Stimulated activated naive CD4-positive, alpha-beta T cell treated with Interleukin-2 at 50 U/mL for 16 hours (primary cell): ENCODE results near the gene PEX7.
A peak's percentile ranks its signal among the peaks of the same experiment; 100 is the strongest.
"Not testable (repeated sequence)": the region's sequence is repeated elsewhere in the genome, so short reads cannot be mapped to it uniquely, and the experiment has no call there.

Experiments
- DNase-seq: peaks from one replicate; lab custom pipeline; 2025; lab: John Stamatoyannopoulos, UW

PEX7 gene, protein sequence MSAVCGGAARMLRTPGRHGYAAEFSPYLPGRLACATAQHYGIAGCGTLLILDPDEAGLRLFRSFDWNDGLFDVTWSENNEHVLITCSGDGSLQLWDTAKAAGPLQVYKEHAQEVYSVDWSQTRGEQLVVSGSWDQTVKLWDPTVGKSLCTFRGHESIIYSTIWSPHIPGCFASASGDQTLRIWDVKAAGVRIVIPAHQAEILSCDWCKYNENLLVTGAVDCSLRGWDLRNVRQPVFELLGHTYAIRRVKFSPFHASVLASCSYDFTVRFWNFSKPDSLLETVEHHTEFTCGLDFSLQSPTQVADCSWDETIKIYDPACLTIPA

DNA sequence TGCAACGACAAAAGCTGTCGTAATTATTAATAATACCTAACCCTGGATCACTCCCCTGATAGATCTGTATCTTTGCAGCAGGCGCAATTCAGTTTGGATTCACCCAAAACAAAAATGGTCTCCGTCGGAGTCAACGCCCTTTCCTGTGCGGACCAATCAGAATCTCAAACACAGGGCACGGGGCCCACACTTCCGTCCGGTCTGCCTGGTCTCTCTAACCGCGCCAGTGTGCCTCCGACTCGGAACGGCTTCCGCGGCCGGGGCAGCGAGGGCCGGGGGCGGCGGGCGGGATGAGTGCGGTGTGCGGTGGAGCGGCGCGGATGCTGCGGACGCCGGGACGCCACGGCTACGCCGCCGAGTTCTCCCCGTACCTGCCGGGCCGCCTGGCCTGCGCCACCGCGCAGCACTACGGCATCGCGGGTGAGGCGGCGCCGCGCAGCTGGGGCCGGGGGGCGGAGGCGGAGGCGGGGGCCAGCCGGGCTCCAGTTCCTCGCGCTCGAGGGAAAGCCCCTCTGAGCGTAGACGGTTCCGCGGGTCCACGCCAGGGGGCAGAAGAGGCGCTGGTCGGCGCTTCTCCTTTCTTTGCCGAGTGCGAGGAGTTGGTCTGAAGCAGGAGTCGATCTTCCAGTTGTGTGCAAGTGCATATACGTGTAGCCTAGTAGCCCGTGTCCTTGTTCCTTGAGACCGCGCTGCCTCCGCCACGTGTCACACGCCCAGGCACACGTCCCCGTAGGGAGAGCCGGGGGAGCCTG lies at the start of gene PEX7:
Gene PEX7 (plus strand): TSS at position 217 of the 752 bp plus-strand sequence. CDS start 74 bp downstream, at position 291.
- peak; percentile 87 for DNase-seq

DNA sequence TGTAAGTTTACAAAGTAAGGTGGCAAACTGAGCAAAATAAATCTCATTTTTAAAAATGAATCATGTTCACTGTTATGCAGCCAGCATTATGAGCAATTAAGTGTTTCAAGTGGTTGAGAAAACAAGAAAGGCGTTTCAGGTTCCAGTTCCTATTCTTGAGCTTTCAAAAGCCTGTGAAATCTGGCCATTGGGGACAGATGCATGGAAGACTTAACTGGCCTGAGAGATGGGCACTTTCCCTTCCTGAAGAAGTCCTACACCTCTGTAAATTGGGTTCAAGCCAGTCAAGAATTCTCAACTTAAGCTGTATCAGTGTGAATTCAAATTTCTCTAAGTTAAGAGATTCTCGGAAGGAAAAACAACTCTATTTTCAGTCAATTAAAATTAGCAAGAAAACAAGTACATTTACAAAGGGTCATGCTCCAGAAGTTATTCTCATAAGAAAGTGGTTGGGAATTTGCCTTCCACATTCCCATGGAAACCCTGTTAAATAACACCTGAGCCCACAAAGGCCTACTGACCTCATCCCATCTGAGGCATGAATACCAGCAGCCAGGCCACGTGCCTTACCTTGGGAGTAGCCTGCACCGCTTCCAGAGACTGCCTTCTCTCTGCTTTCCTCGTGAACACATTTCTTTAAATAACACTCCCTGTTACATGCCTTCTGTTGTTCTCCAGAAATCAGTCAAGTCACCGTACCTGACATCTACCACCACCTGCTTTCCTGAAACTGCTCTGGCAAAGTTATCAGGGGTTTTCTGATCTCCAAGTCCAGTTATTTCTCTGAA lies 49.5 kb upstream of the PEX7 start:
- no peak for DNase-seq

DNA sequence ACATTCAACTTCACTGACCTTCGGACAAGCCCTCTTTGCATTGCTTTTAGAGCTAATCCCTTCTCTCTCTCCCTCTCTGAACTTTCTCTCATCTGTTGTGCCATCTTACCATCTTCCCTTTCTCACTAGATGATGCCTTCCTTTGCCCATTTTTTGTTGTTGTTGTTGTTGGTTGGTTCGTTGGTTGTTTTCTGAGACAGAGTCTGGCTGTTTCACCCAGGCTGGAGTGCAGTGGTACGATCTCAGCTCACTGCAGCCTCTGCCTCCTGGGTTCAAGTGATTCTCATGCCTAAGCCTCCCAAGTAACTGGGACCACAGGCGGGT lies 49.0 kb upstream of the PEX7 start:
- no peak for DNase-seq

DNA sequence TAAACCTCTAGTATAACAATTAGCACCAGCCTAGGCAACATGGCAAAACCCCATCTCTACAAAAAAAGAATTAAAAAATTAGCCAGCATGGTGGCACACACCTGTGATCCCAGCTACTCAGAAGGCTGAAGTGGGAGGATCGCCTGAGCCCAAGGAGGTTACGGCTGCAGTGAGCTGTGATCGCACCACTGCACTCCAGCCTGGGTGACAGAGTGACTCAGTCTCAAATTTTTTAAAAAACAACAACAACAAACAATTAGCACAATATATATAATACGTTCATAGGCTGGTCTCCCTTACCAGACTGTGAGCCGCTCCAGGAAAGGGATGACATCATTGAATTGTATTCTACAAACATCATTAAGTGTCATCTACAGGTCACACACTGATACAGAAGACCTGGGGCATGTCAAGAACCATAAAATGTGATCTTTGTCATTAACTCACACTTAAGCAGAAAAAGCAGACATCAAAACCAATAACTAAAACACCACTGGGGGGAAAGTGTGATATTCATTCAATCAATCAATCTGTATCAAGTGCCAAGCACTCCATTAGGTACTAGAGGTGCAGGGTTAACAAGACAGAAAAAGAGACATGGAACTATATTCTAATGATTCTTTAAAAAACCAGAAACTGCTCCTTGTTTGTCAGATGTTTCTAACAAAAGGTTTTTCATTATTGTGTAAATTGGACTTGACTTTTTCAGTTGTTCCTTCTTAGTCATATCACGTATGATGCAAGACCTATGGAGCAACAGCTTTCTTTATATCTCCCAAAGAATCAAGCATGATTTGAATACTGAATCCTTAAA lies 48.0 kb upstream of the PEX7 start:
- no peak for DNase-seq

DNA sequence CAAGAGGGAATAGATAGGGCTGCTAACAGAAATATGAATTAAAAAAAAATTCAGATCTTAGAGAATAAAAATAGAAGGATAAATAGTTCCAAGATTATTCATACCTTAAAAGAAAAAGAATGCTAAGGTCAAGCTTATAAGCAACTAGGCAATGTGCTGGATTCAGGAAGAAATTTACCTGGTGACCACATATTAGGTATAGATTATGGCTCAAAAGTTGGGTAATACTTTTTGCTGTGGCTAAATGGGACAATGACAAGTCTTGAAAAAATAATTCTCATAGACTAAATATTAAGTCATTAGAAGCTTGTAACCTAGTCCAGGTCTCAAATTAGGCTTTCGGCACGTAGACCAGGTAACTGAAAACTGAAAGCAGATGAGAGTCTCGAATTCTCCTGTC lies 47.3 kb upstream of the PEX7 start:
- DNase-seq, result no peak

DNA sequence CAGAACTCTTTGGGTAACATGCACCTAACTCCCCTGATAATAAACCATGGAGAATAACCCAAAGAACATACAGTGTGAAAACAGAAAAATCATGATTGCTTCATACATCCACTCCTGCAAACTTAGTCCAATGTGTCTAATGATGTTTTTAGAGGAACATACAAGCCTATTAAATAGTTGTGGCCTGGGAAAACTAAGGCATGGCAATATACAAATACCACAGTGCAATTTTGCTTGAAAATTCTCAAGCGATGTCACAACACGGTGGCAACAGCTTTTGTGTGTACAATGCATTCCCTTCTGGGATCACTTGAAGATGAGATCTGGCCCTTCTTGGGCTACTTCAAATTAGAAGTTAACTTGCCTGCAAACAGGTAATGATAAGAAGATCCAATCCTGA lies 46.8 kb upstream of the PEX7 start:
- no peak for DNase-seq

DNA sequence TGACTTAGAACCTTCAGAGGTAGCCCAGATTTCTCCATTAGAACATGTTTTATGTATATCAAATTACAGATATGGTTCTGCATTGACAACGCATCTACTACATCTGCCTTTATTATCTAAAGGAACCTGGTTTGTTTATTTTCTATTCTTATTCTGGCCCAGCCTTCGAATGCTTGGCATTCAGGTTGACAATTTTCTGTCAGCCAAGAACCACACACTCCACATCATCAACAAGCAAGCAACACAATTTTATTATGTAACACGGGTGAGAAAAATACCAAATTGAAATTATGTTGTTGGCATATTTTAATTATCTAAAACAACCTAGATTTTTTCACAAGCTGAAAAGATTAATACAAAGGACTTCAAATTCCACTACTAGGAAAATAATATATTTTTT lies 44.7 kb upstream of the PEX7 start:
- DNase-seq, result no peak

DNA sequence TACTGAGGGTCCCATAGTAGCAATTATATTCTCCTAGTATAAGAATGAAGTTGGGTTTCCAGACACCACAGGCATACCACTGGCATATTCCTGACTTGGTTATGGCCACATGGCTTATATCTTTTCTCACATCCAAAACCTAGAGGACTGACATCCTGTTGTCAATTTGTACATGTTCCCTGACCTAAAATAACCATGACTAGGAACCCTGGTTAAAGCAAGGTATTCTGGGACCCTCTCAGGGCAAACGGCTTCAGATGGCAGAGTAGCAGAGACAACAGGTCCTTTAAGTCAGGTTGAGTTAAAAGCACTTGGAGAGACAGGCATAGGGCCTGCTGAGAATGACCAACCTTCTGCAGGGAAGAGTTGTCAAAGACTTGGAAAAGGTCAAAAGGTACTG lies 42.7 kb upstream of the PEX7 start:
- DNase-seq, result no peak

DNA sequence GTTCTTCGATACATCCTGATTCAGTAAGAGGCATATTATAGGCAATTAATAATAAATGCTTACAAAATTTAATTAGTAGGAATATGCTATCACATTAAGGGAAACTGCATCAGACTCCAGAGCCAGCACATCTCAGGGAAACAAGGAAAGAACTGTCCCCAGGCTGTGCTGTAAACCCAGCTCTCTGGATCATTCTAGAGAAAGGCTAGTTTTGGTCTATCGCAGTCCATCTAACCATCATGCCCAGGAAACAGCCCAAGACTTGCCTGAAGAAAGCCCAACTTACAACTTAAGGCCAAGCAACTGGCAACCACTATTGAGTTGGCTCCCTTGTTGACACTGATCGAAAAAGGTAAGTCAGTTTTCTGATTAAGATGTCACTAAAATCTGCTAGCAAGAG lies 41.4 kb upstream of the PEX7 start:
- DNase-seq, result no peak

DNA sequence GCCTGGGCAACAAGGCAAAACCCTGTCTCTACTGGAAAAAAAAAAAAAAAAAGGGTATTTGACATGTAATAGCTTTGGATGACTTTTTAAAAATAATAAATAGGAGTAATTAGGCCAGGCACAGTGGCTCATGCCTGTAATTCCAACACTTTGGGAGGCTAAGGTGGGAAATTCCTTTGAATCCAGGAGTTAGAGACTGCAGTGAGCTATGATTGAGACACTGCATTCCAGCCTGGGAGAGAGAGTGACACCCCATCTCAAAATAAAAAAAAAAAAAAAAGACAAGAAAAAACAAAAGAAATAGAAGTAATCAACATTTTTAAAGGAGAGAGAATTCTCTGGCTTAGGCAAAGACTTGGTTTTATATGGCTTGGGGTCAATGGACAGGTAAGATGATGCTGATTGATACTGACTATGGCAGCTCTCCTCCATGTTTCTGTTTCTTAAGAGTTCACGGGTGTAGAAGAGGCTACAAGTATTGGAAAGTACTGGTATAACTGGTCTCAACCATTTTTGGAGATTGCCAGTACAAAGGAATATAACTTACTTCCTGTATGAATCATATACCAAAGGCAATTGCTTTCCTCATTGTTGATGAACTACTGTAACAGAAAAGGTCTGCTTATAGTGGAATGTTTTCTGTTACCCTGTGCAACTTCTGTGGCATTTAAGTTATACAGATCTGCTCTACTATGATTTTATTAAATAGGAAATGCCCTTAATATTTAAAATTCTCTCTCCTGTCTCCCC lies 40.2 kb upstream of the PEX7 start:
- DNase-seq, result no peak

DNA sequence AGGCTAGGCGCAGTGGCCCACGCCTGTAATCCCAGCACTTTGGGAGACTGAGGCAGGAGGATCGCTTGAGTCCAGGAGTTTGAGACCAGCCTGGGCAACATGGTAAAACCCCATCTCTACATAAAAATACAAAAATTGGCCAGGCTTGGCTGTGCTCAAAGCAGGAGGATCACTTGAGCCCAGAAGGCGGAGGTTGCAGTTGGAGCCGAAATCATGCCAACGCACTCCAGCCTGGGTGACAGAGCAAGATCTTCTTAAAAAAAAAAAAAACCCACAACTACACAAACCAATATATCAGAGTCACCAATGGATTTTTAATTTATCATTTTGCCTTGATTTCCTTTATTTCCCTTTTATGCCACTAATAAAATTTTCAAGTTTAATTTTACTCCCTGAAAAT lies 39.4 kb upstream of the PEX7 start:
- no peak for DNase-seq

DNA sequence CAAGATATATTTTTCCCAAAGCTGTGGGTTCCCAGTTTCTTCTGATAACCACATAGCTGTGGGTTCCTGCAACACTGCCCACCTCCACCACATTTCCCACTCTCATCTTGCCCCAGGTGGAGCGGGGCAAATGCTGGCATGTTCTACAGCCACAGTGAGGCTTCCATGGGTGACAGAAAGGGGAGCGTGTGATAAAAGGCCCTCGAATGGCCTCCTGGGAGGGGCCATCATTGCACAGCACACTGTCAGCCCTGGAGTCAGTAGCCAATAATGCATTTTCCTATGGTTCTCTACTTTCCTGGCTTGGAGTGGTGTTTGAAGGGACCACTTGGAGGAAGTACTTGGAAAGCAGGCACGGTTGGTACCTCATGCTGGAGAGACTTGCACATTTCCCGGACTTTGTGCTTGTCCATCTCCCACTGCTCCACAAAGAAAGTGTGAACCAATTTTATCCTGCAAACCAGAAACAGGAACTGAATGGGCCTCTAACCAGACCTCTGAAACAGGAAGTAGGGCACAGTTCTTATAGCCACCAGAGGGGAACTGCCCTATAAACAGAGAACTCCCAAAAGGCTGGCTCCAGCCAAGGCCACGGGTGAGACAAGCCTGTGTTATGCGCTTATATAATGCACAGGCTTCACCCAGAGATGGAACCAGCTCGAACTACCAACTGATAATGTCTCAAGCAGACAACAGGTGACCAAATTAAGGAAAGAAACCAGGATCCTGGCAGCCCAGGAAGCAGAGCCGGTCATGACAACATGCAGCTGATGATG lies 38.7 kb upstream of the PEX7 start:
- DNase-seq, result no peak

DNA sequence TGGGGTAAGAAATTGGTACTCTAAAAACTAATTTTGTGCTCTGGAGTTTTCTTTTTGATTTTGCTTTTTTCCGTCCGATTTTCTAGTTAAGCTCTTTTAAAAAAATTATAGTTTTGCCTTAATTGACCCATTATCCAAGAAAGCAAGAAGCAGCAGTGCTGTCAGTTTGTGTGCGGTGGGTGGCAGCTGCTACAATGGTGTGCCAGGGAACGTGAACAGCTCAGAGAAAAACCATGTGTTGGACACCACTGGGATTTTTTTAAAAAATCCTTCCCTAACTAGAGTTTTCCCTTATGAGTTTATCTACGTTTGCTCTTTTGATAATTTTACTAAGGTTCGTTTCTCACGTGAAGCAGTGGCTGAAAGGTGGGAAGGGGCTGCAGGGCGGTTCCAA lies 38.1 kb upstream of the PEX7 start:
- DNase-seq, result no peak

DNA sequence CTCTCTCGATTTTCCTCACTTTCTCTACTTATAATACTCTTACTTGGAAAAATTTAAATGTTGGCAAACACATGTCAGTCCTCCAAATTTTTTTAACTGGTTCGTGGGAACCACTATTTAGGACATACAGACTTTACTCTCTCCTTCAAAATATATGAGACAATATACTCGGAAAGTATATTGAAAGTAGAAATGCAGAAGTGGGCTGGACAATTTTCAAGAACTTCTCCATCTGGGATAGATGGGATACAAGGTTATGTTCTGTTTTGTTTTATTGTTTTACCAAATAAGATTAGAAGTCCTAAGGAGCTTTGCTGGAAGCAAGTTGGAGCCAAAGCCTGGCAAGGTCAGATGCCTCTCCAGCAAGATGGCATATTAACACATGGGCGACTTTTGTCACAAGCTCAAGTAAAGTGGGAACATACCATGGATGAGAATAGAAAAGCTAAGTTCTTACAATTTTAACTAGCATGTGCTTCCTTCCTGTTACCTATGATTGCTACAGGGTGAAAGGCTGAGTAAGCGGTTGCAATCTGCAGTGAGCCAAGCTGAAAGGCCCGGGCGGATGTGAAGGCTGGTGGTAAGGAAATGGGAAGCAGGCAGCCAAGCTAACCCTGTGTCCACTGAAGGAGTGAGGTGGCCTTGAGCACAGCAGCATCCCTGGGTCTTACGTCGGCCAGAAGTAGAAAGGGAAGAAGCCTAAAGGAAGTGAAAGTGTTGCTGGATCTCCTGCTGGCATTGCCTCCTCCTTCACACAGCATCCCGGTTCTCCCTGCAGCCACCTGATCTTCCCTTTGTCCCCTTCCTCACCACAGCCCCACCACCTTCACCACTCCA lies 37.3 kb upstream of the PEX7 start:
- peak; percentile 30 for DNase-seq

DNA sequence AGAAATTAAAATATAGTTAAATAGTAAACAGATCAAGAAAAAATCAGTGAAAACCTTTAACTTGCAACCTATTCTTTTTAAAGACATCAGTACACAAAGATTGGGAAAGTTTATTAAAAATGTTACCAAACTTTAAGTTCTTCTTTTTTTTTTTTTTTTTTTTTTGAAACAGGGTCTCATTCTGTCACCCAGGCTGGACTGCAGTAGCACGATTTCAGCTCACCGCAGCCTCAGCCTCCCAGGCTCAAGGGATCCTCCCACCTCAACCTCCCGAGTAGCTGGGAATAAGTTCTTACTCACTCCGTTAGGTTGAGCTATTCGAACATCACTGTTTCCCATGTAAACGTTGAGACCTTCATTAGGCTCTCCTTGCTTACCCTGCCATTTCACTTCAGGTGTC lies 35.7 kb upstream of the PEX7 start:
- no peak for DNase-seq

DNA sequence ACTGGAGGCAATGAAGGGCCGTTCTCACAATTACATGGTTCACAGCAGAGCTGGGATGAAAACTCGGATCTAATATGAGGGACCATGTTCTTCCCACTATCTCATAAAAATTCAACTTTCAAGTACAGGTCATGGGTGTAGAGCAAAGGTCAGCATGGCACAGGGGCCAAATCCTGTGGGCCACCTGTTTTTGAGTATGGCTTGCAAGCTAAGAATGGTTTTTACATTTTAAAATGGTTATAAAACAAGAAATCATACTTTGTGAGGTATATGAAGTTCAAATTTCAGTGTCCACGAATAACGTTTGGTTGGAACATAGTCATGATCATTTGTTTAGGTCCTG lies 34.7 kb upstream of the PEX7 start:
- no peak for DNase-seq

DNA sequence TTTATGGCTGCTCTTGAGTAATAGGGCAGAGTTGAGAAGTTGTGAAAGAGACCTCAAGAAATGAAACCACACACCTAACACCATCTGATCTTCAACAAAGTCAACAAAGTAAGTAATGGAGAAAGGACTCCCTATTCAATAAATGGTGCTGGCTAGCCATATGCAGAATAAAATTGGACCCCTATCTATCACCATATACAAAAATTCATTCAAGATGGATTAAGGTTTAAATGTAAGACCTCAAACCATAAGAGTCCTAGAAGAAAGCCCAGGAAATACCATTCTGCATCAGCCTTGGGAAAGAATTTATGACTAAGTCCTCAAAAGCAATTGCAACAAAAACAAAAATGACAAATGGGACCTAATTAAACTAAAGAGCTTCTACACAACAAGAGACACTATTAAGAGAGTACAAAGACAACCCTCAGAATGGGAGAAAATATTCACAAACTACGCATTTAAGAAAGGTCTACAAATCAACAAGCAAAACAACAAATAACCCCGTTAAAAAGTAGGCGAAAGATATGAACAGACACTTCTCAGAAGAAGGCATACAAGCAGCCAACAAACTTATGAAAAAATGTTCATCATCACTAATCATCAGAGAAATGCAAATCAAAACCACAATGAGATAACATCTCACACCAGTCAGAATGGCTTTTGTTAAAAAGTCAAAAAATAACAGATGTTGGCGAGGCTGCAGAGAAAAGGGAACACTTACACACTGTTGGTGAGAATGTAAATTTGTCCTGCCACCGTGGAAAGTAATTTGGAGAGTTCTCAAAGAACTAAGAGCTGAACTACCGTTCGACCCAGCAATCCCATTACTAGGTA lies 34.1 kb upstream of the PEX7 start:
- DNase-seq, result no peak

DNA sequence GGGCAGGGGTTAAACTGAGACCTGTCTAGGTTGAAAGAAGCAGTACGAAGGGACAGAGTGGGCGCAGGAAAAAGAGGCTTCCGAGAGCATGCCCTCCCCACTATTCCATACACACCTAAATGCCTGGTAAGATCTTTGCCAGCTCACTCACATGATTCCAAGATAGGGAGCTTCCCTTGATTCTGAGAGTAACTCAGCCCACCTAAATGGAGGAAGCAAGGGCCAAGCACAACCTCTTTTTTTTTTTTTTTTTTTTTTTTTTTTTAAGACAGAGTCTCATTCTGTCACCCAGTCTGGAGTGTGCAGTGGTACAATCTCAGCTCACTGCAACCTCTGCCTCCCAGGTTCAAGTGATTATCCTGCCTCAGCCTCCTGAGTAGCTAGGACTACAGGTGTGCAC lies 33.0 kb upstream of the PEX7 start:
- not testable (repeated sequence) for DNase-seq
